Measurements from ENCODE around the gene BRIX1. TPM values are rescaled to one million over a fixed set of nuclear protein-coding genes. Genes with fewer than 3 reads are reported as not detected.

The BRIX1 gene, protein sequence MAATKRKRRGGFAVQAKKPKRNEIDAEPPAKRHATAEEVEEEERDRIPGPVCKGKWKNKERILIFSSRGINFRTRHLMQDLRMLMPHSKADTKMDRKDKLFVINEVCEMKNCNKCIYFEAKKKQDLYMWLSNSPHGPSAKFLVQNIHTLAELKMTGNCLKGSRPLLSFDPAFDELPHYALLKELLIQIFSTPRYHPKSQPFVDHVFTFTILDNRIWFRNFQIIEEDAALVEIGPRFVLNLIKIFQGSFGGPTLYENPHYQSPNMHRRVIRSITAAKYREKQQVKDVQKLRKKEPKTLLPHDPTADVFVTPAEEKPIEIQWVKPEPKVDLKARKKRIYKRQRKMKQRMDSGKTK
- 78.4 and 114 TPM in 2 replicates for total RNA-seq (2016; rRNA removed; fragmentation: Illumina TruSeq; extraction: Trizol)
- total RNA-seq (2016; cell fraction: cytosol; rRNA removed; fragmentation: Illumina TruSeq; extraction: Trizol; ENCODE audit: low read depth): 37.2 and 44.7 TPM in 2 replicates
- 77.5 and 119 TPM in 2 replicates for total RNA-seq (2016; cell fraction: insoluble cytoplasmic fraction; rRNA removed; fragmentation: Illumina TruSeq; extraction: Trizol)
- 39.2 and 47.0 TPM in 2 replicates for total RNA-seq (2016; cell fraction: membrane; rRNA removed; fragmentation: Illumina TruSeq; extraction: Trizol)
- 40.6 and 42.7 TPM in 2 replicates for total RNA-seq (2016; cell fraction: nucleus; rRNA removed; fragmentation: Illumina TruSeq; extraction: Trizol)
- 16.4 and 23.6 TPM in 2 replicates for polyA plus RNA-seq (2011; rRNA removed)
- 8.1 and 14.1 TPM in 2 replicates for polyA plus RNA-seq (2011; cell fraction: cytosol; rRNA removed)
- polyA plus RNA-seq (2011; cell fraction: nucleus; rRNA removed): 5.4 and 10.2 TPM in 2 replicates
- polyA plus RNA-seq (2012): 18.8 and 26.8 TPM in 2 replicates
- 5.7 and 6.5 TPM in 2 replicates for polyA plus RNA-seq (2016; cell fraction: cytosol; fragmentation: Illumina TruSeq; extraction: Trizol; ENCODE audit: low read depth)
- polyA plus RNA-seq (2016; cell fraction: insoluble cytoplasmic fraction; fragmentation: Illumina TruSeq; extraction: Trizol; ENCODE audit: low read depth): 114 and 121 TPM in 2 replicates
- 7.8 and 9.8 TPM in 2 replicates for polyA plus RNA-seq (2016; cell fraction: membrane; fragmentation: Illumina TruSeq; extraction: Trizol; ENCODE audit: low read depth)
- polyA plus RNA-seq (2016; cell fraction: nucleus; fragmentation: Illumina TruSeq; extraction: Trizol; ENCODE audit: insufficient read depth, low read depth): 73.3 and 78.2 TPM in 2 replicates
- polyA minus RNA-seq (2011; rRNA and poly(A)+ RNA removed; ENCODE audit: low replicate concordance): 2.7 and 18.5 TPM in 2 replicates
- polyA minus RNA-seq (2011; cell fraction: cytosol; rRNA and poly(A)+ RNA removed): 17.8 TPM in 2 replicates
- 23.3 and 25.5 TPM in 2 replicates for polyA minus RNA-seq (2011; cell fraction: nucleus; rRNA and poly(A)+ RNA removed)
- Bru-seq, nascent RNA: percentile 92 among the genes with signal in this experiment
- percentile 87 among the genes with signal in this experiment for BruChase-seq, experiment 1, labeled RNA remaining after a 6-hour chase
- percentile 95 among the genes with signal in this experiment for BruChase-seq, experiment 2, labeled RNA remaining after a 2-hour chase
- long read RNA-seq, experiment 1, transcript BRIX1-201 (10 exons, 1,926 nt): major isoform, 82 of 84 reads
- long read RNA-seq, experiment 1, partial matches to known transcripts: 0 of 84 reads
- long read RNA-seq, experiment 1, other reads (novel, unspliced or antisense): 1 of 84 reads
- long read RNA-seq, experiment 2, transcript BRIX1-201 (10 exons, 1,926 nt): major isoform, 55 of 76 reads
- long read RNA-seq, experiment 2, partial matches to known transcripts: 10 of 76 reads
- long read RNA-seq, experiment 2, other reads (novel, unspliced or antisense): 10 of 76 reads

DNA sequence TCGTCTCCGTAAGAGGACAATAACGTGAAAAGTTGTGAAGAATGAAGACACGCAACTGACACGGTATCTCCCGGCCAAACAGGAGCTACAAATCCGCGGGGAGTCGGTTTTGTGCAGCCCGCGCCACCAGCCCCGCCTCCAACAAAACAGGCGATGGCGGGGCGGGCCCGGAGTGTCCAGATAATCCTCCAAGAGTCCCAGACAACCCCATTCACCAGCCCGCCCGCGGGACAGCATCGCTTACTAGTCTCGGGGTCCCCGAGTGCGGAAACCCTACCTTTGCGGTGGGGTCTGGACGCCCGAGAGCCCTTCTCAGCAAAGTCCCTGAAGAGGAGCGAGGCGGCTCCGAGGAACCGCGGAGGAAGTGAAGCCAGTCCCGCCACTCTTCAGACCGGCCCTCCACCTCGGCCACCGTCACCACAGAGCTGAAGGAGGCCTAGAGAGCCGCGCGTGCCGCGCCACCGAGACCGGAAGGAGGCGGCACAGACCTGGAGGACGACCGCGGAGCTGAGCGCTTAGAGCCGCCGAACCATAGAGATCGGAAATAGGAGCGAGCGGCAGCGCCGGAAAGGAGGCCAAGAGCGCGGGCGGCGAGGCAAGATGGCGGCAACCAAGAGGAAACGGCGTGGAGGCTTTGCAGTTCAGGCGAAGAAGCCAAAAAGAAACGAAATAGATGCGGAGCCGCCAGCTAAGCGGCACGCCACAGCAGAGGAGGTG is at the start of gene BRIX1, which contains the start of gene RAD1:
Gene BRIX1, plus strand, starts transcription at position 573 of the 717 bp plus-strand sequence. Its CDS starts 28 bp downstream, at position 601.
Gene RAD1, minus strand, starts transcription at position 366 of the 717 bp plus-strand sequence. CDS start 612 bp downstream, outside the sequence.
- no TSS peak for BruUV-seq (replicated peaks)
- peak within 1 kb of the TSS; percentile 84 for H3K4me2 ChIP-seq (ENCODE audit: low read depth, low read length)
- ChIA-PET POLR2A (interaction anchor here (0.7 to 5.4 kb wide), 15 partner anchors 9 to 449 kb away, joined by 3 to 92 read pairs (median 4); partner anchors contain the start of genes DNAJC21, RAI14 and TTC23L), CTCF (ENCODE audit: low intra/inter-chr PET ratio, low total read pairs) (no interaction called here)
- intact Hi-C loops (cut with micrococcal nuclease; ENCODE audit: unreplicated experiment) (loop anchor here (2.0 to 5.0 kb wide), 3 partner anchors 14 to 906 kb away; partner anchors contain the start of genes AMACR, DNAJC21 and RAI14), in situ Hi-C loops (cut with HindIII; ENCODE audit: extremely low pct_ligation_motif_present, low pct_unique_long_range_greater_than_20kb) (no loop called here)
- H4K20me1 ChIP-seq (ENCODE audit: insufficient read depth, low read length): no peaks in the 10 kb centered on the region; the same call in 1 of the 2 replicates
- DNase-seq (ENCODE audit: low spot score): peak; percentile 92
- H3K27me3 ChIP-seq (ENCODE audit: control insufficient read depth in 1 of 2, insufficient read depth in 2 of 2, low read length in 2 of 2): no peaks in the 10 kb centered on the region; a peak in 1 of 5 replicates
- peak within 1 kb of the TSS; percentile 83 to 99 (median 95) for H3K4me3 ChIP-seq (replicated peaks in 1 of 3; ENCODE audit: insufficient read depth in 1 of 3, low read depth in 2 of 3, low read length in 3 of 3)
- WGBS (ENCODE audit: low lambda C conversion rate): 0% methylated on average over 29 of the region's 67 CpGs
- FAIRE-seq: peak; percentile 55
- H3K9ac ChIP-seq (ENCODE audit: insufficient read depth, low read depth, low read length): peak within 1 kb of the TSS; percentile 97
- ATAC-seq: peak; percentile 99
- peaks cover 39% of the 10 kb centered on the region for H3K4me1 ChIP-seq (ENCODE audit: insufficient read depth, low read length)
- peaks cover 4 to 28% of the 10 kb centered on the region in 2 experiments; a peak in 4 of 5 replicates for H3K36me3 ChIP-seq (replicated peaks in 1 of 2; ENCODE audit: control insufficient read depth in 1 of 2, insufficient read depth in 2 of 2, low read length in 2 of 2)
- H2AFZ ChIP-seq (ENCODE audit: low read length): peak within 1 kb of the TSS; percentile 71
- H3K79me2 ChIP-seq (ENCODE audit: insufficient read depth, low read length): peaks cover 68% of the 10 kb centered on the region
- H3K9me3 ChIP-seq (ENCODE audit: low read length): no peaks in the 10 kb centered on the region
- H3K27ac ChIP-seq (ENCODE audit: extremely low read length, insufficient read depth, low read length): peak within 1 kb of the TSS; percentile 89
- TF ChIP-seq, protein P1, sequence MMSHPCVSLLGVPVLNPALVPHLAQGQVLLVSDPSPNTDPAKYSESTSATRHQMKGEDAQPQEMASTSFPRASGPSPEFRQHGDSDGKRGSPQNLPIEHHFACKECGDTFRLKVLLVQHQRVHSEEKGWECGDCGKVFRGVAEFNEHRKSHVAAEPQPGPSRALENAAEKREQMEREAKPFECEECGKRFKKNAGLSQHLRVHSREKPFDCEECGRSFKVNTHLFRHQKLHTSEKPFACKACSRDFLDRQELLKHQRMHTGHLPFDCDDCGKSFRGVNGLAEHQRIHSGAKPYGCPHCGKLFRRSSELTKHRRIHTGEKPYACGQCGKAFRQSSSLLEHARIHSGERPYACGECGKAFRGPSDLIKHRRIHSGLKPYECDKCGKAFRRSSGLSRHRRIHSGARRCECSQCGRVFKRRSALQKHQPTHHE (CRISPR knock-in tag; IDR thresholded peaks at IDR 0.05; ENCODE audit: borderline replicate concordance): no peak; the same call in 1 of the 2 replicates
- TF ChIP-seq ATF1 (CRISPR knock-in tag; IDR thresholded peaks at IDR 0.05) (no peak), DMAP1 (CRISPR knock-in tag; IDR thresholded peaks at IDR 0.05) (peak; percentile 92; the same call in 1 of the 2 replicates), KMT2A (CRISPR knock-in tag; IDR thresholded peaks at IDR 0.05) (peak; percentile 99), TAF15 (IDR thresholded peaks at IDR 0.05; ENCODE audit: low read depth, low read length, poor library complexity, severe bottlenecking) (peak; percentile 61), HMG20A (CRISPR knock-in tag; IDR thresholded peaks at IDR 0.05; ENCODE audit: borderline replicate concordance) (no peak), SIN3B (IDR thresholded peaks at IDR 0.05; ENCODE audit: low read length) (peak; percentile 80), TCF7L2 (IDR thresholded peaks at IDR 0.05; ENCODE audit: low read depth, low read length) (no peak), NFKB2 (CRISPR knock-in tag; IDR thresholded peaks at IDR 0.05; ENCODE audit: borderline replicate concordance) (peak; percentile 32; the same call in 1 of the 2 replicates), RBFOX2 (IDR thresholded peaks at IDR 0.05; ENCODE audit: low read depth, low read length) (peak; percentile 96), HCFC1 (IDR thresholded peaks at IDR 0.05; ENCODE audit: low read depth, low read length) (peak; percentile 64), ZNF724P (CRISPR knock-in tag; IDR thresholded peaks at IDR 0.05; ENCODE audit: borderline replicate concordance) (0 out of 2 replicates have a peak, but pooled peaks have one; percentile 16)
- TF ChIP-seq, protein P2, sequence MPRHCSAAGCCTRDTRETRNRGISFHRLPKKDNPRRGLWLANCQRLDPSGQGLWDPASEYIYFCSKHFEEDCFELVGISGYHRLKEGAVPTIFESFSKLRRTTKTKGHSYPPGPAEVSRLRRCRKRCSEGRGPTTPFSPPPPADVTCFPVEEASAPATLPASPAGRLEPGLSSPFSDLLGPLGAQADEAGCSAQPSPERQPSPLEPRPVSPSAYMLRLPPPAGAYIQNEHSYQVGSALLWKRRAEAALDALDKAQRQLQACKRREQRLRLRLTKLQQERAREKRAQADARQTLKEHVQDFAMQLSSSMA (CRISPR knock-in tag; IDR thresholded peaks at IDR 0.05): peak; percentile 59; the same call in 1 of the 2 replicates
- TF ChIP-seq, protein P3, sequence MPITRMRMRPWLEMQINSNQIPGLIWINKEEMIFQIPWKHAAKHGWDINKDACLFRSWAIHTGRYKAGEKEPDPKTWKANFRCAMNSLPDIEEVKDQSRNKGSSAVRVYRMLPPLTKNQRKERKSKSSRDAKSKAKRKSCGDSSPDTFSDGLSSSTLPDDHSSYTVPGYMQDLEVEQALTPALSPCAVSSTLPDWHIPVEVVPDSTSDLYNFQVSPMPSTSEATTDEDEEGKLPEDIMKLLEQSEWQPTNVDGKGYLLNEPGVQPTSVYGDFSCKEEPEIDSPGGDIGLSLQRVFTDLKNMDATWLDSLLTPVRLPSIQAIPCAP (CRISPR knock-in tag; IDR thresholded peaks at IDR 0.05; ENCODE audit: low read depth): 0 out of 2 replicates have a peak, but pooled peaks have one; percentile 43

All from HepG2 (cell line).